DND-41 (cell line): Measurements from ENCODE around the gene DDX56.

Experiments
- EZH2 ChIP-seq: IDR thresholded peaks from 3 replicates; pipeline ENCODE4 v1.6.1; 2012; ENCODE audit warnings: borderline replicate concordance, low read depth, mild to moderate bottlenecking, moderate library complexity, low read length, inconsistent platforms; ENCODE audit not compliant: severe bottlenecking
- TF ChIP-seq, protein P1 (sequence below): IDR thresholded peaks from 2 replicates; pipeline ENCODE4 v1.5.1; 2012; ENCODE audit warnings: borderline replicate concordance, low read length, moderate library complexity, mild to moderate bottlenecking; ENCODE audit not compliant: poor library complexity, severe bottlenecking; ENCODE audit errors: extremely low read depth

- TF ChIP-seq, protein P1, sequence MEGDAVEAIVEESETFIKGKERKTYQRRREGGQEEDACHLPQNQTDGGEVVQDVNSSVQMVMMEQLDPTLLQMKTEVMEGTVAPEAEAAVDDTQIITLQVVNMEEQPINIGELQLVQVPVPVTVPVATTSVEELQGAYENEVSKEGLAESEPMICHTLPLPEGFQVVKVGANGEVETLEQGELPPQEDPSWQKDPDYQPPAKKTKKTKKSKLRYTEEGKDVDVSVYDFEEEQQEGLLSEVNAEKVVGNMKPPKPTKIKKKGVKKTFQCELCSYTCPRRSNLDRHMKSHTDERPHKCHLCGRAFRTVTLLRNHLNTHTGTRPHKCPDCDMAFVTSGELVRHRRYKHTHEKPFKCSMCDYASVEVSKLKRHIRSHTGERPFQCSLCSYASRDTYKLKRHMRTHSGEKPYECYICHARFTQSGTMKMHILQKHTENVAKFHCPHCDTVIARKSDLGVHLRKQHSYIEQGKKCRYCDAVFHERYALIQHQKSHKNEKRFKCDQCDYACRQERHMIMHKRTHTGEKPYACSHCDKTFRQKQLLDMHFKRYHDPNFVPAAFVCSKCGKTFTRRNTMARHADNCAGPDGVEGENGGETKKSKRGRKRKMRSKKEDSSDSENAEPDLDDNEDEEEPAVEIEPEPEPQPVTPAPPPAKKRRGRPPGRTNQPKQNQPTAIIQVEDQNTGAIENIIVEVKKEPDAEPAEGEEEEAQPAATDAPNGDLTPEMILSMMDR: no peak
- TF ChIP-seq EZH2: no peak
Measured at GRCh38 chr7:44521347-44522095, 52.2 kb downstream of the DDX56 start.
